WERI-Rb-1 (cell line): ENCODE data around the gene CD99L2.
"Not testable (repeated sequence)": the region's sequence is repeated elsewhere in the genome, so short reads cannot be mapped to it uniquely, and the experiment has no call there.

Experiments
- DNase-seq: peaks from one replicate; pipeline ENCODE4 v3.0.0-alpha.2; 2020
- H3K27ac ChIP-seq: fragments of 250-450 bp; sonication (Bioruptor Pico); 2 replicates; pipeline ENCODE4 v1.5.1; 2020; ENCODE audit warnings: mild to moderate bottlenecking, moderate library complexity
- H3K27me3 ChIP-seq: fragments of 250-450 bp; sonication (Bioruptor Pico); 2 replicates; pipeline ENCODE4 v1.5.1; 2021; ENCODE audit warnings: mild to moderate bottlenecking, low read depth, moderate library complexity; ENCODE audit not compliant: insufficient read depth, severe bottlenecking
- H3K36me3 ChIP-seq: fragments of 250-450 bp; sonication (Bioruptor Pico); 2 replicates; pipeline ENCODE4 v1.5.1; 2020; ENCODE audit warnings: mild to moderate bottlenecking, moderate library complexity
- H3K4me3 ChIP-seq: 2 replicates; pipeline ENCODE4 v1.5.1; 2011; ENCODE audit warnings: low read depth, mild to moderate bottlenecking, control low read depth, low read length
- H3K9me3 ChIP-seq: fragments of 250-450 bp; sonication (Bioruptor Pico); 2 replicates; pipeline ENCODE4 v1.5.1; 2021; ENCODE audit warnings: mild to moderate bottlenecking, moderate library complexity; ENCODE audit not compliant: severe bottlenecking
- TF ChIP-seq, protein P1 (sequence below): IDR thresholded peaks from 2 replicates; pipeline ENCODE4 v1.5.1; 2011; ENCODE audit warnings: low read depth, mild to moderate bottlenecking, control low read depth, inconsistent platforms, low read length

CD99L2 gene

DNA sequence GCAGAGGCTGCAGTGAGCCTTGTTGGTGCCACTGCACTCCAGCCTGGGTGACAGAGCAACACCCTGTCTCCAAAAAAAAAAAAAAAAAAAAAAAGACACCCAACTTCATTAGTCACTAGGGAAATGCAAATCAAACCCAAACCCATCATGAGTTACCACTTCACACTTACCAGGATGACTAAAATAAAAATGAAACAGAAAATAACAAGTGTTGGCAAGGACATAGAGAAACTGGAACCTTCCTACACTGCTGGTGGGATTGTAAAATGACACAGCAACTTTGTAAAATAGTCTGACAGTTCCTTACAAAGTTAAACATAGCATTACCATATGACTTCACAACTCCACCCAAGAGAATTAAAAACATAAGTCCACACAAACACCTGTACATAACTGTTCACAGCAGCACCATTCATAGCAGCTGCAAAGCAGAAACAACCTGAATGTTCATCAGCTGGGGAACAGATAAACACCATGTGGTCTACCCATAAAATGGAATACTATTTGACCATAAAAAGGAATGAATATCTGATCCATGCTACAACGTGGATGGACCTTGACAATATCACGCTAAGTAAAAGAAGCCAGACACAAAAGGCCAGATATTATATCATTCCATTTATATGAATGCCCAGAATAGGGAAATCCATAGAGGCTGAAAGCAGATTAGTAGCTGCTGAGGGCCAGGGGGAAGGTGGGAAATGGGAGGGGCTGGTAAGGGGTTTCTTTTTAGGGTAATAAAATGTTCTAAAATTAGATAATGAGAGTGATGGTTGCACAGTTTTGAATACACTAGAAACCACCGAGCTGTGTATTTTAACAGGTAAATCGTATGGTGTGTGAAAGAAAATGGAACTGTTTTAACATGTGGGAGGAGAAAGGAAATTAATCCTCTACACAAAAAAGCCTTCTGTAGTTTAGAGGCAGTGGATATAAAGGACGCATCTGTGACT is 18.3 kb downstream of the CD99L2 start:
- no peaks in the 10 kb centered on the region for H3K9me3 ChIP-seq
- no peaks in the 10 kb centered on the region for H3K36me3 ChIP-seq
- H3K27me3 ChIP-seq = no peaks in the 10 kb centered on the region
- DNase-seq = no peak
- TF ChIP-seq, protein P1, sequence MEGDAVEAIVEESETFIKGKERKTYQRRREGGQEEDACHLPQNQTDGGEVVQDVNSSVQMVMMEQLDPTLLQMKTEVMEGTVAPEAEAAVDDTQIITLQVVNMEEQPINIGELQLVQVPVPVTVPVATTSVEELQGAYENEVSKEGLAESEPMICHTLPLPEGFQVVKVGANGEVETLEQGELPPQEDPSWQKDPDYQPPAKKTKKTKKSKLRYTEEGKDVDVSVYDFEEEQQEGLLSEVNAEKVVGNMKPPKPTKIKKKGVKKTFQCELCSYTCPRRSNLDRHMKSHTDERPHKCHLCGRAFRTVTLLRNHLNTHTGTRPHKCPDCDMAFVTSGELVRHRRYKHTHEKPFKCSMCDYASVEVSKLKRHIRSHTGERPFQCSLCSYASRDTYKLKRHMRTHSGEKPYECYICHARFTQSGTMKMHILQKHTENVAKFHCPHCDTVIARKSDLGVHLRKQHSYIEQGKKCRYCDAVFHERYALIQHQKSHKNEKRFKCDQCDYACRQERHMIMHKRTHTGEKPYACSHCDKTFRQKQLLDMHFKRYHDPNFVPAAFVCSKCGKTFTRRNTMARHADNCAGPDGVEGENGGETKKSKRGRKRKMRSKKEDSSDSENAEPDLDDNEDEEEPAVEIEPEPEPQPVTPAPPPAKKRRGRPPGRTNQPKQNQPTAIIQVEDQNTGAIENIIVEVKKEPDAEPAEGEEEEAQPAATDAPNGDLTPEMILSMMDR = no peak
- H3K4me3 ChIP-seq = no peak overlapping the region
- H3K27ac ChIP-seq = no peak overlapping the region

DNA sequence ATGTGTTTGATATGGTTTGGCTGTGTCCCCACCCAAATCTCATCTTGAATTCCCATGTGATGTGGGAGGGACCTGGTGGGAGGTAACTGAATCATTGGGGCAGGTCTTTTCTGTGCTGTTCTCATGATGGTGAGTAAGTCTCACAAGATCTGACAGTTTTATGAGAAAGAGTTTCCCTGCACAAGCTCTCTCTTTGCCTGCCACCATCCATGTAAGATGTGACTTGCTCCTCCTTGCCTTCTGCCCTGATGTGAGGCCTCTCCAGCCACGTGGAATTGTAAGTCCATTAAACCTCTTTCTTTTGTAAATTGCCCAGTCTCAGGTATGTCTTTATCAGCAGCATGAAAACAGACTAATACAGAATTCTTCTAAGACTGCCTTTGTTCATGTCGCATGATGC is 22.8 kb downstream of the CD99L2 start:
- DNase-seq, H3K27me3 ChIP-seq, H3K9me3 ChIP-seq: not testable (repeated sequence)

DNA sequence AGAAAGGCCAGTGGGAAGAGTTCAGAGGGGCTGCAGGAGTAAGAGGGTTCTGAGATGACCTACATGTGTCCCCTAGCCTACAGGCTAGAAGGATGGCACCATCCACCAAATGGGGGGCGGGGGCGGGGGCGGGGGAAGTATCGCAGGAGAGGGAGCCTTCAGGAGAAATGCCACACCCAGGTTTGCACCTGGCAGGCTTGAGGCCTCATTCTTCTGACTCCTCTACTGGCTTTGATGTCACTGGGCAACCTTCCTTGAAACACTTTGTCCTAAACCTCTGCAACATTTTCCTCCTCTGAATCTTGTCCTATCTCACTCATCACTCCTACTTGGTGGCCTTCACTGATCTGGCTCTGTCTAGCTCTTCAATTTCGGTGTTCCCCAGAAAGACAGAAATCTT is 24.0 kb downstream of the CD99L2 start:
- TF ChIP-seq, protein P1 = no peak
- H3K27ac ChIP-seq = no peak overlapping the region

More for the DNA sequence above, 22.8 kb downstream of the CD99L2 start:
- H3K27ac ChIP-seq, H3K36me3 ChIP-seq, H3K4me3 ChIP-seq: not testable (repeated sequence)

GRCh38 chrX:150873616-150874015 is 24.9 kb downstream of the CD99L2 start:
- TF ChIP-seq, protein P1 = no peak

More for the DNA sequence above, 24.0 kb downstream of the CD99L2 start:
- Histone ChIP-seq H3K36me3 (no peaks in the 10 kb centered on the region), H3K9me3 (no peaks in the 10 kb centered on the region), H3K27me3 (no peaks in the 10 kb centered on the region), H3K4me3 (no peak overlapping the region)
- no peak for DNase-seq

GRCh38 chrX:150872773-150873336 is 25.6 kb downstream of the CD99L2 start:
- TF ChIP-seq, protein P1 = no peak
- DNase-seq = no peak
- H3K27me3 ChIP-seq = peaks cover 2% of the 10 kb centered on the region
- no peak overlapping the region for H3K4me3 ChIP-seq
- H3K9me3 ChIP-seq = no peaks in the 10 kb centered on the region
- no peak overlapping the region for H3K27ac ChIP-seq
- H3K36me3 ChIP-seq = no peaks in the 10 kb centered on the region

More at GRCh38 chrX:150873616-150874015, 24.9 kb downstream of the CD99L2 start:
- no peaks in the 10 kb centered on the region for H3K36me3 ChIP-seq
- H3K27ac ChIP-seq = no peak overlapping the region
- no peak overlapping the region for H3K4me3 ChIP-seq
- H3K27me3 ChIP-seq = peaks cover 2% of the 10 kb centered on the region
- no peak for DNase-seq
- H3K9me3 ChIP-seq = no peaks in the 10 kb centered on the region

- peaks cover 3% of the 10 kb centered on the region for H3K9me3 ChIP-seq
- TF ChIP-seq, protein P1 = no peak
- no peak overlapping the region for H3K27ac ChIP-seq
- DNase-seq = no peak
- peaks cover 2% of the 10 kb centered on the region for H3K27me3 ChIP-seq
- H3K4me3 ChIP-seq = no peak overlapping the region
- H3K36me3 ChIP-seq = no peaks in the 10 kb centered on the region
These were observed 27.1 kb downstream of the CD99L2 start for GRCh38 chrX:150871341-150871811.
